ENCODE measurements around the gene DKK3.

- TF ChIP-seq POLR2A (IDR thresholded peaks at IDR 0.05; ENCODE audit: low read depth, low read length): no peak
- TF ChIP-seq POLR2AphosphoS5 (IDR thresholded peaks at IDR 0.05; ENCODE audit: low read depth, low read length): no peak
These were observed 45.4 kb downstream of the DKK3 start for GRCh38 chr11:11963067-11963466.
